HT-29 (cell line): ENCODE data around the gene ADNP. TPM values are rescaled to one million over a fixed set of nuclear protein-coding genes. Genes with fewer than 3 reads are reported as not detected.
"Not testable (repeated sequence)": the region's sequence is repeated elsewhere in the genome, so short reads cannot be mapped to it uniquely, and the experiment has no call there.

Experiments
- DNase-seq: peaks from one replicate; pipeline ENCODE4 v3.0.0-alpha.2; 2015; ENCODE audit warnings: low spot score
- total RNA-seq: library from RNA; depleted of rRNA; stranded (reverse); fragments of >200 nt; shearing (Covaris generic); gene quantifications from 2 replicates; pipeline ENCODE4 v1.2.3, GENCODE V29; 2014

The ADNP gene
- total RNA-seq, 1 experiment from 2014 or later, result 37.2 TPM

DNA sequence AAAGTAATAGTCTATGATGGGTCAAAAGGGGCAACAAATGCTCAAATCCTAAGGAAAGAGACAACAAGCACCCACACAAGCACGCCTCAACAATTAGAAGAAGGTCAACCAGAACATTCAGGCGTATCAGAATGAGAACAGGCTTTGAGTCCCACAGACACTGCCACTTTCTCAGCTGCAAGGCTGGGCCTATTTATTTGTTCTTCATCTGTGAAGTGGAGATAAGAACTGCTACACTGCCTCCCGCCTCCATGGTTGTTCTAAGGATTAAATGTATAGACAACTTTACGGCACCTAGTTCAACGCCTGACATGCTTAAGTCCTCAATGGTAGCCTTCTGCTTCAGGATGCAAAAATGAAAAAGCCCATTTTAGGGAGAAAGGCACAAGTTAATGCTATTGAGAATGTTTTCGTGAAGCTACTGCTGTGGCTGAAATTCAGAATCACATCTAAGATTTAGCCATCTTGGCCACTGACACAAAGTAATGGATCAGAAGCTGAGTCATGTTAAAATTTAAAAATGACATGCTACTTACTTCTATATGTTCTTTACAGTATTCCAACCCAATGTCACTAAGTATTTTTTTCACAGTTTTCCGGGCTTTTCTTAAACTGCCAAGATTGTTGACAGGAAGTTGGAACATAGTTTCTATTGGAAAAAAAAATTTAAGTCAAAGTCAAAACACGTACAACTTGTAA is 27.7 kb downstream of the ADNP start:
- no peak for DNase-seq

DNA sequence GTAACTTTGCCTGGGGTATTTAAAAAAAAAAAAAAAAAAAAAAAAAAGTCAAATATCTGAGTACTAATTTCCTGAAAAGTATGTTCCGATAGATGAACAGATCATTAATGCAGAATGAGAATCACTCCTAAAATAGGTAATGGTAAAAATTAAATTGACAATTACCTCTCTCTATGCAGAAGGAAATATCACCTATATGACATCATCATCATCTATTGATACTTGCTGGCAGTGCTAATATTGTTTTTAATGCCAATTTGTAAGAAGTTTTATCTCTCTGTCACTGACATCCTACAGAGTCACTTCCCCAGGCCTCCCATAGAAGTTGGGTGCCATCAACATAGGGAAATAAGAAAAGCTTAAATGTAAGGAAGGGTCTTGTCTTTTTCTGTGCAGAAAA is 29.9 kb downstream of the ADNP start:
- no peak for DNase-seq

DNA sequence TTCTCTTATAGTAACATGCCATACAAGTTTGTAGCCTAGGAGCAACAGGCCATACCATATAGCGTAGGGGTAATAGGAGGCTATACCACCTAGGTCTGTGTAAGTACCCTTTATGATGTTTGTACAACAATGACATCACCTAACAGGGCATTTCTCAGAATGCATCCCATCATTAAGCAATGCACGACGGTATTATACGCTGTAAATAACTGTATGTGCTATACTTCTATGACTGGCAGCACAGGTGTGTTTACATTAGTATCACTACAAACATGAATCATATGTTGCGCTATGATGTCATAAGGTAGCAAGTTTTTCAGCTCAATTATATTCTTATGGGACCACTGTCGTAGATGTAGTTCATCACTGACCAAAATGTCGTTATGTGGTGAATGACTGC is 31.0 kb downstream of the ADNP start:
- no peak for DNase-seq

DNA sequence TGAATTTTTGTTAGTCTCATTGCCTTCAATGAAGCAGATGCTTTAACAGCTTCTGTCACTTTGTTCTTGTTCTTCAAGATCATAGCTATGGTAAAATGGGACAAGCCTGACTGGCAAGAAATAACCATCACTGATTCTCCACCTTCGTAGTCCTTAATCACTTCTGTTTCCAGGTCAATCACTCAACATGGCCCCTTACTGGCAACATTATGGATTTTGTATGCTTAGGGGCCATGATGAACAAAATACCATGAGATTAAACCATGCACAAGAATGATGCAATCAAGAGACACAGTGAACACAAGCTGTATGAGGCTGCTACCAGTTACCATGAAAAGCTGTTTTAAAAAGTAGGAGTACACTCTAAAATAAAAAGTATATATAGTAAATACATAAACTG is 32.8 kb downstream of the ADNP start:
- DNase-seq, result no peak

DNA sequence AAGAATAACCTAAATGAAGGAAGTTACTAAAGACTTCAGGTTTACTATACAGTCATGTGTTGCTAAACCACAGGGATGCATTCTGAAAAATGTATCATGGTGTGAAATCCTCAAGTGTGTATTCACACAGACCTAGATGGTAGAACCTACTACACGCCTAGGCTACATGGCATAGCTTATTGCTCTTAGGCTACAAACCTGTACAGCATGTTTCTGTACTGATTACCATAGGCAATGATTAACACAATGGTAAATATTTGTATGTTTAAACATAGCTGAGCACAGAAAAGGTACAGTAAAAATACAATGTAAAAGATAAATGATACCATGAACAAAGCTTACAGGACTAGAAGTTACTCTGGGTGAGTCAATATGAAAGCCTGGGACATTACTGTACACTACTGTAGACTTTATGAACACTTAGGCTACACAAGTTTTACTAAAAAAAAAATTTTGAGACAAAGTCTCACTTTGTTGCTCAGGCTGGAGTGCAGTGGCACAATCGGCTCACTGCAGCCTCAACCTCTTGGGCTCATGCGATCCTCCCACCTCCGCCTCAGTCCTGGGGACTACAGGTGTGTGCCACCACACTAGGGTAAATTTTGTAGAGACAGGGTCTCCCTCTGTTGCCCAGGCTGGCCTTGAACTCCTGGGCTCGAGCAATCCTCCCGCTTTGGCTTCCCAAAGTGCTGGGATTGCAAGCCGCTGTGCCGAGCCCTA is 36.0 kb downstream of the ADNP start:
- DNase-seq, result peak; percentile 49

DNA sequence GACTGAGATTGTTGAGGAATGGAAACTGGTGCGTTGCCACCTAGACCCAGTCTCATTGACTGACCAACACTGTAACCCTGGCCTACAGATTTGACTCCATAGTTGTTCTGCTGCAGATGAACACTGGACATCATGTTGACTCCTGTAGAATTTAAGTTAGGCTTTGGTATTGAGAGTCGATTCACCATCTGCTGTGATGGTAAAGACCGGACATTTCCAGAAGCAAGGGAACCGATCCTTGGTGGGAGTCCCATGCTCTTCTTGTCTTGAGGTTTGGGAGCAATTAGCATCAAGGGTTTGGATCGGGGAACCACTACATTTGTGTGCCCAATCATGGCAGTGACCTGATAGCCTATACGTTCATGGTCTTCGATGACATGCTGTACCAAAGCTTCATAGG is 37.6 kb downstream of the ADNP start:
- no peak for DNase-seq

DNA sequence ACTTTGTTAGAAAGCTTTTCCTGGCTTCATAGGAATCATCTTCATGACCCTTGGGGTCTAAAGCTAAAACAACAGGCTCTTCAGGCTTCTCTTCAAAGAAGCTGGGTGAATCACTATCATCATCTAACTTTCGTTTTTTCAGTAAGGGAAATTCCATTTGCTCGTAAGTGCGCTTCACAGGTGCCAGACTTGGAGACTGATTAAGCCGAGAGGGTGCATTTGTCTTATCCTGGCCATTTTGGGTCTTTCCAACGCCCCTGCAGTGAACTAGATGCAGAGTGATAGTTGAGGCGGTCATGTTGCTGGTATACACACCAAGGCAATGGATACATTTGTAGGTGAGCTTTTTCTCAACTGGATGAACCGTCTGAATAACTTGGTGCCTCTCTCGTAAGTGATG is 38.8 kb downstream of the ADNP start:
- no peak for DNase-seq

DNA sequence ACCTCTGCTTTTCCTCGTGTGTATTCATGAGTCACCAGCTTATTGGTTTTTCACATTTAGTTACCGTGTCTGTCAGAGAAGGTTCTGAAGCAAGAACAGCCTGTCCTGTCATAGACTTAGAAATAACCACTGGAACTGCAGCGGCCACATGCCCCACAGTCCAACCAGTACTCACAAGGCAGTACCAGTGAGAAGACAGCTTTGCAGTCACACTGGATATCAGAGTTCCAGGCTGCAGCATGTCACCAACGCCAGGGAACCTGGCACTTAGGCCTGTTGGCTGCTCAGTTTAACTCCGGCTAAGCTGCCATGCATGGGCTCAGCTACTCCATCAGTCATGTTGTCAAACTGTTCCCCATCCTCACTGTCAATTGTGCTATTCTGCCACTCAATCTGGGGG is 40.1 kb downstream of the ADNP start:
- no peak for DNase-seq

DNA sequence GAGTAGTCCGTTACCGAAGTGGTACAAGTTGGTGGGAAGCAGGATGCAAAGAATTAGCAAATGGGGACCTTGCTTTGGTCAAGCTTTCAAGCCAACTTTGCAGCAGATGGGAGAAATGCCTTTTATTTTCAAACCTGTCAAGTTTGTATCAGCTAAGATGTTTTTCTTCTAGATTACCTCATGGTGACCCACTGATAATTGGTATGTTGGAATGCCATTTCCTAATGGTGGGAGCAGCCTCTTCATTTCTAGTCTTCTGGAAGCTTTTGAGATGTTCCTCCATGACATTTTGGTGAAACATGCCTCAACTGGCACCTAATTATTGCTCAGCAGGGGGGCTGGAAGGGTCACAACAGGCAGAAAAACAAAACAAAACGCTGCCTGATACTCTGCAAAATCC is 43.7 kb downstream of the ADNP start:
- no peak for DNase-seq

DNA sequence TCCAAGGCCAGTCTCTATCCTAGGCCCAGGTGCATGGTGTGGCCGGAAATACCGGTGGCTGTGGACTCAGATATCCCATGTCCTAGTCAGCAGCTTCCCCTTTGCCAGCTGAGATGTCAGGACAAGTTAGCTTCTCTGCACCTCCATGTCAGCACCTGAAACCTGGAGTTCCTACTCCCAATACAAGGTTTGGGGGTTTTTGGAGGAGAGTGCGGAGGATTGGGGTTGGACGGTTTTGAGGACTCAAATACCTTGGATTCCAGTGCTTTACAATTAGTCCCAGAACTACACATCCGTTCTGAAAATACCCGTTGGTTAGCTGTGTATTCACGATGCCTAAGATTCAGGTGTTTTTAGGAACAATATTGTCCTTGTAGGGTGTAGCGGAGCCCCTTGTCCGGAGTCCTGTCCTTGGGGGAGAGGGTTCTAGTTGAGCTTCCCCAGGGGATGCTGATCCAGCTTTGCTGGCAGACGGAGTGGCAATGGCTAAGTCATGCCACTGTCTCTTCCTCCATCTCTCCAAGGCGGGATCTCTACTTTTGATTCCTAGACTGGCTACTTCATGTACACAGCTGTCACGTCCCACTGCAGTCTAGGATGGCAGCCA is 45.0 kb downstream of the ADNP start:
- DNase-seq, result no peak

DNA sequence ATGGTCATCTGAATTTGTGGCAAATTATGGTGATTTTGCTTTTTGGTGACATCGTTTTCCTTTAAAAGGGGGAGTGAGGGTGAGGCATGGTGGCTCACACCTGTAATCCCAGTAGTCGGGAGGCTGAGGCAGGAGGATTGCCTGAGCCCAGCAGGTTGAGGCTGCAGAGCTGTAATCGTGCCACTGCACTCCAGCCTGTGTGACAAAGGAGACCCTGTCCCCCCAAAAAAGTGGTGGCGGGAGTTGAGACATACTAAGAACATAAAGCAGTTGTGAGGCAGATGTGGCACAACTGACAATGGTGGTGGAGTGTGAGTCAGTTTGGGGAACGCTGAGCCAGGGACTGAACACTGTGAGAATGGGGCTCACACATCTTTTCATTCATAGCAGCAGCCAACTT is 45.5 kb downstream of the ADNP start:
- no peak for DNase-seq

DNA sequence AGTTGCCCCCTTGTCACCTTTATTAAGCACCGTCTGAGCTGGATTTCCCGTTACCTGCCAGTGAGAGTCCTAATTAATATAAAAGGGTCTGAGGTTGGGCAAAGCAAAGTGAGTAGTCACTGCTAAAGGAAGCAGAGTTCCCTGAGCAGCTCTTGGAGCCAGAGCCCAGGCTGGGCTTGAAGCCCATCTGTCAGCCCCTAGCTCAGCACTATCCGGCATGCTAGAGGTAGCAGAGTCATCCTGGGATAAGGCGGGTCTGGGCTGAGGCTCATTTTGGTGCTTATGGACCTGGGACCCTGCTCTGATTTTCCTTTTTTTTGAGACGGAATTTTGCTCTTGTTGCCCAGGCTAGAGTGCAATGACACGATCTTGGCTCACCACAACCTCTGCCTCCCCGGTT is 46.2 kb downstream of the ADNP start:
- DNase-seq, result no peak

DNA sequence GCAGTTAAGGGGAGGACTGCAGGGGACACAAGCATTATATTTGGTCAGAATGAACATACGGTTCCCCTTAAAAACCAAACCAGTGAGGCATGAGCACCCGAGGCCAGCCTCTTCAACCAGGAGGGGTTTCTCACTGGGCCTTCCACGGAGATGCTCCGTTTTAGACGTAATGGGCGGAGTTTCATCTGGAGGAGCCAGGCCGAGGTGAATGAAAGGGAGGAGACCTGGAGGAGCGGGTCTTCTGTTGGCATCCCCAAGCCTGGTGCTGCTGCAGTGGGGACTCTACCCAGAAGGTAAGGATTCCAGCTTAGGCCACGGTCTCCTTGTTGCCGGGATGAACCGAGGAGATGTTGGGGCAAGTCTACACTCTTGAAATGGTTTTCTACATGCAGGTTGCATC is 47.4 kb downstream of the ADNP start:
- DNase-seq, result no peak

DNA sequence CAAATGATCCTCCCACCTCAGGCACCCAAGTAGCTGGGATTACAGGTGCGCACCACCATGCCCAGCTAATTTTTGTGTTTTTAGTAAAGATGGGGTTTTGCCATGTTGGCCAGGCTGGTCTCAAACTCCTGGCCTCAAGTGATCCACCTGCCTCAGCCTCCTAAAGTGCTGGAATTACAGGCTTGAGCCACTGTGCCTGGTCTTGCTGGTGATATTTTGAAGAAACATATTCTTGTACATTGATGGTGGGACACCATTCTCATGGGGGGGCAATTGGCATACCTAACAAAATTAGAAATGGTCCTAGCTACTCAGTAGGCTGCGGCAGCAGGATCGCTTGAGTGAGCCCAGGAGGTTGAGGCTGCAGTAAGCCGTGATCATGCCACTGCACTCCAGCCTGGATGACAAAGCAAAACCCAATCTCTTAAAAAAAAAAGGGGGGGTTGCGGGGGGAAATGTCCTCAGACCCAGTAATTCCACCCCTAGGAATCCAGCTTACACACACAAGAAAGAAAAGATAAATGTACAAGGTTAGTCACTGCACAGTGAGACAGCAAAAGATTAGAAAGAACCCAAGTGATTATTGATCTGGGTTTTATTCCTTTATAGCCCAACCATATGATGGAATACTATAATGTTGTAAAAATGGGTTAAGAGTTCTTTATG is 49.3 kb downstream of the ADNP start:
- DNase-seq, result not testable (repeated sequence)

DNA sequence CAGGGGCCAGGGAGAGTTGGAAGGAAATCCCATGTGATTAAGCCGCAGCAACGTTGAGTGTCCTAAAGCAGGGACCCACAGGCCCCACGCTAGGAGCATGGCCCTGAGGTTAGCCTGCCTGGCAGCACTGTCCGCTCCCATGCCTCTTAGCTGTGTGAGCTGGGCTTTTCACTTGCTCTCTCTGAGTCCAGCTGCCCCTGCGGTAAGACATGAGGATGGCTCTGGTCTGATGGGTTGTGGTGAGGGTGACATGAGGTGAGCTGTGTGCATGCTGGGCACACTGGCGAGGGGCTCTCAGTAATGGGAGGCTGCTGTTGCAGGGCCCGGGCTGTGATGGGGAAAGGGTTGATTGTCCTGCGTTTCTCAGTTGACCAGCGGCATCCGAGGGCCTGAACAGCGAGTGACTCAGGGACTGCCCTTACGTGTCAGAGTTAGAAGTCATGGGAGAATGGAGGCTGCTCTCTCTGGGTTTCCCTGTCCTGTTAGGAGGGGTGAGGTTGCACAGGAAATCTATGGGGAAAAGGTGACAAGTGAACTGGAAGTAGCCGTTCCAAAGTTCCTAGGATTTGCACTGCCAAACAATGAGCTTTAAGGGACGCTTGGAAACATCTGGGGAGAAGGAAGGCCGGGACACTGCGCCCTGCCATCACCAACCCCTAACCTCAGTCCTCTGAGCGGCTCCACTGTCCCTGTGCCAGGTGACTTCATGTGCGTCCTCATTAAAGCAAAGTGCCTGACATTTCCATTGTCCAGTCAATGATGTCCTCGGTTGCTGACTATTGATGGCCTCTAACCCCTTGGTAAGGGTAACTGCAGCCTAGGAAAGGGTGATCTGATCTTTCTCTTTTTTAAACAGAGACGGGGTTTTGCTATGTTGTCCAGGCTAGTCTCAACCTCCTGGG is 51.3 kb downstream of the ADNP start:
- no peak for DNase-seq

DNA sequence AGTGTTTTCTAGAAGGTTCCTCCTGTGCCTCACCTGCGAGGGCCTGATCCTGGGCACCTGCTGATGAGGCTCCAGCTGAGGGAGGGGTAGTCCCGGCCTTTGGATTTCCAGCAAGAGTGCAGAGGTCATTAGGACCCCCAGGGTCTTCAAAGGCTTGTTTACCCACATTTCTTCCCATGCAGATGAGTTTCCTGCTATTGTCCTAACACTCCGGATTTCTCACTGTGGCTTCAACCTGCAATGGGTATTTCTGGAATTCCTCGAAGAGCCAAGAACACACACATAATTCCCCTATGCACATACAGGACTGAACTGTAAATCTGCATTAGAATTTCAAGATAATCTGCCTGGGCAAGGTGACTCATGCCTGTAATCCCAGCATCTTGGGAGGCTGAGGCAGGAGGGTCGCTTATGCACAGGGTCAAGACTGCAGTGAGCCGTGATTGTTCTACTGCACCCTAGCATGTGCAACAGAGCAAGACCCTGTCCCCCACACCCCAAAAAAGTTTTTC is 53.9 kb downstream of the ADNP start:
- DNase-seq, result no peak

DNA sequence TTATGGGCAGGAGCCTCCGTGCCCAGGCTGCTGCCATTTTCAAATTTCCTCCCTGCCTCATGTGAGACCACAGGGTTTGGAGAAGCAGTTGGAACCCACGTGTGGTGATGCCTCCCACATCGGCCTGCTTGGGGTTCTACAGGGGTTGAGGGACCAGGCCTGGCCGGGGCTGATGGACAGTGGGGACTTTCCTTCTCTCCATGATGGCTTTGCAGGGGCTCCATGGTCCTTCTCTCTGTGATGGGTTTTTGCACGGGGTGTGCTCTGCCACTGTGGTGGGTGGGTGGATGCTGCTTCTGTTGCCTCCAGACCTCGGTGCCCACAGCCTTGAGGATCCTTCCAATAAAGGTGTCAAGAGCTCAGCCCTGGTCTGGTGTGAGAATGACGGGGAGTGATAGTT is 54.4 kb downstream of the ADNP start:
- DNase-seq, result no peak

DNA sequence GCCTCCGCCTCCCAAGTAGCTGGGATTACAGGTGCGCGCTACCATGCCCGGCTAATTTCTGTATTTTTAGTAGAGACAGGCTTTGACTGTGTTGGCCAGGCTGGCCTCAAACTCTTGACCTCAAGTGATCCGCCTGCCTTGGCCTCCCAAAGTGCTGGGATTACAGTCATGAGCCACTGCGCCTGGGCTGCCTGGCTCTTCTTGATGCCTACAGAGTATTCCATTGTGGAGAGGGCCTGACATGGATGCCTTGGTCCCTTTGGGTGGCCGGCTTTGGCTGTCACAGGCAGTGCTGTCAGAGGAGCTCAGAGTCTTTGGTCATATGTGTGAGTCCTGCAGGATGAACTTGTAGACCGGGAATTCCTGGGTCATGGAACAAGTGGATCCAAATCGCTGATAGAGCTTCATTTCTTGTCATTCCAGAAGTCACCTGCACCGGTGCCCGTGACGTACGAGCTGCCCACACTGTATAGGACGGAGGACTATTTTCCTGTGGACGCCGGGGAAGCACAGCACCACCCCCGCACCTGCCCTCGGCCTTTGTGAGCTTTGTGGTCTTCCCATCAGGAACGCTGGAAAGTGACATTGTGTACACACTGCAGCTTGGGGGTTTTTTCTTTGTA is 55.1 kb downstream of the ADNP start:
- DNase-seq, result no peak

DNA sequence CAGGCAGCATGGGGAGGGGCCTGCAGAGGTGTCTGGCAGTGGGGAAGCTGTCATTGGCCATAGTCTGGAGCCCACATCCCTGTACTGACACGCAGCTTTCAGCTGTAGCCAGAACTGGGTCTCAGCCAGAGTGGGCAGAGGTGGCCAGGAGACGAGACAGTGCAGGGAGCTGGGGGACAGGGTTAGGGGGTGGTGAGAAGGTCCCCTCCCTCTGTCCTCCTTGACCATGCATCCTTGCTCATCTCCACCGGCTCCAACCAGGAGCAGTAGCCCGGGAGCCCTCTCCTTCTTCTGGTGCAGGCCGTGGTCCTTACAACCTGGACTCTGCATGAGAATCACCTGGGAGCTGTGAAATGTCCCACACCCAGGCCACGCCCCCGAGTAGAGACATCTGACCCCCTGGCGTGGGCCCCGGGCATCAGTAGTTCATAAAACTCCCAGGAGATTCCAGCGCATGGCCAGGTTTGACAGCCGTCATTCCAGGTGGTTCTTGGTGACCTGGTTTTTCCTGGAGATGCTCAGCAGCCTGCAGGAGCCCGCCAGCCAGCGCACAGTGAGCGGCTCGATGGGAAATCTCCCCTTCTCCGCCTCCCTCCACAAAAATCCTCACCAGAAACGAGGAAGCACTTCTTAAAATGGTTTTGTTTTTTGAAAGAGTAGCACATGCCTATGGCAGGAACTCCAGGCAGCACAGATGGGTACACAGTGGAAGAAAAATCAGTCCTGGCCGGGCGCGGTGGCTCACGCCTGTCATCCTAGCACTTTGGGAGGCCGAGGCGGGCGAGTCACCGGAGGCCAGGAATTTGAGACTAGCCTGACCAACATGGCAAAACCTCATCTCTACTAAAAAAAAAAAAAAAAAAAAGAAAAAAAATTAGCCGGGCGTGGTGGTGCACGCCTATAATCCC is 56.2 kb downstream of the ADNP start:
- no peak for DNase-seq
